ENCODE measurements around the gene TRAIP.
"Not testable (repeated sequence)": the region's sequence is repeated elsewhere in the genome, so short reads cannot be mapped to it uniquely, and the experiment has no call there.

Gene TRAIP, protein sequence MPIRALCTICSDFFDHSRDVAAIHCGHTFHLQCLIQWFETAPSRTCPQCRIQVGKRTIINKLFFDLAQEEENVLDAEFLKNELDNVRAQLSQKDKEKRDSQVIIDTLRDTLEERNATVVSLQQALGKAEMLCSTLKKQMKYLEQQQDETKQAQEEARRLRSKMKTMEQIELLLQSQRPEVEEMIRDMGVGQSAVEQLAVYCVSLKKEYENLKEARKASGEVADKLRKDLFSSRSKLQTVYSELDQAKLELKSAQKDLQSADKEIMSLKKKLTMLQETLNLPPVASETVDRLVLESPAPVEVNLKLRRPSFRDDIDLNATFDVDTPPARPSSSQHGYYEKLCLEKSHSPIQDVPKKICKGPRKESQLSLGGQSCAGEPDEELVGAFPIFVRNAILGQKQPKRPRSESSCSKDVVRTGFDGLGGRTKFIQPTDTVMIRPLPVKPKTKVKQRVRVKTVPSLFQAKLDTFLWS

DNA sequence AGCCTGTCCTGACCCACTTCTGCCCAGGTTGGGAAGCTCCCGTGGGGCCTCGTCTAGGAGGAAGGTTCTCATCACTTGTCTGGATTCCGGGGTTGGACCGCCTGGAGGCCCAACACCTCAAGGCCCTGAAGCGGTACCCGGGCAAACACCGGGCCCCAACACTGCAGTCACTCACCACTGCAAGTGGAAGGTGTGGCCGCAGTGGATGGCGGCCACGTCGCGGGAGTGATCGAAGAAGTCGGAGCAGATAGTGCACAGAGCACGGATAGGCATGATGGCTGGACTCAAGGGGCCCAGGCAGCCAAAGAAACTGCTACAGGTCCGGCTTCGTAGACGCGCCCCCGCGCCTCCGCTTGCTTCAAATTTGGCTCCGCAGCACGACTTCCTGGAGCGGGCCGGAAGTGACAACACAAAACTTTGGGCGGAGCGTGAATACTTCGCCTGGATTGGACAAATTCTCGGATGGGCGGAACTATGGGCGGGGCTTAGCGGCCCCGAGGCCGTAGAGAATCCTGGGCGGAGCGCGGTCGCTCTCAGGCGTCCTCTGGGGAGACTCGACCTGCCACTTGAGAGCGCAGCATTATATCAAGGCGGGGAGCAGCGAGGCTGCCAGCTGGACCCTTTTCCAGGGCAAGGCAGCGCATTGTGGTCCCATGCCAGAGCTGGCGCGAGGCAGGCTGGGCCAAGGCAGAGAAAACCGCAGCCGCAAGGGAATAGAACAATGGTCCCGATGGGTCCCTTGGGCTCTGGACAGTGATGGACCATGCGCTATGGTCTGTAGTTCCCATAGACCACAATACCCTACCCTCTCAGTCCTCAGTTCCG, at the start of gene TRAIP:
Gene TRAIP, minus strand, starts transcription at position 384 of the 825 bp plus-strand sequence. Its CDS starts 111 bp downstream, at position 273.
- DNase-seq (ENCODE audit: low spot score), result peak; percentile 100

DNA sequence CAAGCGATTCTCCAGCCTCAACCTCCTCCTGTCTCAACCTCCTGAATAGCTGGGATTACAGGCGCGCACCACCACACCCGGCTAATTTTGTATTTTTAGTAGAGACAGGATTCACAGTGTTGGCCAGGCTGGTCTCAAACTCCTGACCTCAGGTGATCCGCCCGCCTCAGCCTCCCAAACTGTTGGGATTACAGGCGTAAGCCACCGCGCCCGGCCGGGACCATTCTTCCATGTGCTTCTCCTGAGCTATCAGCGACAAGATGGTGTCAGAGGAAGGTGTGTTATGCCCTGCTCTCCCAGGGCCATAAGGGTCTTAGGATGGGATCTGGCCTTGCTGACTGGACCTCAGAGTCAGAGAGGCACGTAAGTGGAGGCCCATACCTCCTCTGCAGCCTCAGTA, 48.1 kb upstream of the TRAIP start:
- not testable (repeated sequence) for DNase-seq (ENCODE audit: low spot score)

DNA sequence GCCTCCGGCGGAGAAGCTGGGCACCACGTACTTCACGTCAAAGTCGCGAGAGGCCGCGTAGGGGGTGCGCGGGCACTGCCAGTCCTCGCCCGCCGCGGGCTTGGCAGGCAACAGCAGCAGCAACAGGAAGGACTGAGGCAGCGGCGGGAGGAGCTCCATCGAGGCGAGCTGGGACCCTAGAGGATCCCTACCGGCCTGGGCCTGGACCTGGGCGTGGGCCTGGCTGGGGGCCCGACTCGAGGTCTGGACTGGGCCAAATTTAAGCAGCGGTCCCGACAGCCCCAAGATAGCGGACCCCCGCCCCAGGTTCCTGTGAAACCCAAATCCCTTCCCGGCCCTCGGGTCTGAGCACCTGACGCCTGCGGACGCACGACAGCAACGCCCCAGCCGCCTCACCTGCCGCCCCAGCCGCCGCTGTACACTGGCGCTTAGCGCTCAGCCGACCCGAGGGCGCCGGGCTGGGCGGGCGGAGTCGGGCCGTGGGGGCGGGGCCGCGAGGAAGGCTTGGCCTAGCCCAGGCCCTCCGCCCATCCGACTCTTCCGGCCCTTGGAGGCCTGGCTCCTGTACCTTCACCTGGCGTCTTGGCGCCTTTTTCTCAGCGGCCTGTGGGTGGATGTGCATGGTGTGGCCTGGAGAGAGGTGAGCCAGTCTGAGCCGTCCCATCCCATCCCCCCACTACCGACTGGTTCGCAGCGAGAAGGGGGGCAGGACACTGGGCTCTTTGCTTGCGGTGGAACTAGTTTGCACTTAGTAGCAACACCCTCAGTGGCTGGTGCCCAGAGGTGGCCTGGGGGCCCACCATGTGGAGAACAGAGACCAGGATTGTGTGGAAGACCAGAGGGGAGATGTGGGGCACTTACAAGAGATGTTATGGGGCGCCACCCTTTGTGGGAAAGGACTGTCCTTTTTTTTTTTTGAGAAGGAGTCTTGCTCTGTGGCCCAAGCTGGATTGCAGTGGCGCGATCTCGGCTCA, 47.4 kb upstream of the TRAIP start, which contains the start of gene MST1R:
Gene MST1R, minus strand, starts transcription at position 423 of the 974 bp plus-strand sequence. Its CDS starts 264 bp downstream, at position 159.
- peak; percentile 84 for DNase-seq (ENCODE audit: low spot score)

DNA sequence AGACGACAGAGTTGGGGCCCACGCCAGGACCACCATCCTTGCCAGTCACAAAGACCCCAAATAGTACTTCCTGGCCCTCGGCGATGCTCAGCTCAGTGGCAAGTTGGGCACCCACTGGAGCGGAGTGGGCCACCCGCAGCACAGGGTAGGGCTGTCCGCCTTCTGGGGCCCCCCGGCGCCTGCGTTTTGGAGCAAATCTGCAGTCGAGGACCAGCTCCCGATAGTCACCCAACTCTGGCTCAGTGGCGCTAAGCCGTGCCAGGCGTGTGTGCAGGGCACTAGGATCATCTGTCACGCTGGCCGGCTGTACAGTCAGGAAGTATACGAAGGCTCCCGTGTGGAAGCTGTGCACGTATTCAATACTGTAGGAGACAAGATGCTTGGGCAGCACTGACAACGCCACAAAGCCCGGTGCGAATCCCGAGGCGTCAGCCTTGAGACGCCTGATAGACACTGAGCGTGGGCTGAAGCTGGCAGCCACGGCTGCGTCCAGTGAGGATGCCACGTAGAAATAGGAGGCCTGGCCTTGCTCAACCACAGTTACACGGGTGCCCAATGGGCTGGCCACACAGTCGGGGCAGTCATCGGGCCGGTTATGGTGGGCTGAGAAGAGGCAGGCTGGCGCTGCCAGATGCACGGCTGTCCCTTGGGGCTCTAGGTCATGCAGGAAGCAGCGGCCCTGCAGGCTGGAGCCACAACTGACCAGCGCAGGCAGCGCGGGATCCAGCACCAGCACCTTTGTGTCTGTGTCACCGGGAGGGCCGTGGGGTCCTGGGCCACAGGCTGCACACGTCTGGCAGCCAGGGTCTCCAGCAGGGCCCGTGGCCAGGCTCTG, 46.4 kb upstream of the TRAIP start:
- DNase-seq (ENCODE audit: low spot score), result no peak

DNA sequence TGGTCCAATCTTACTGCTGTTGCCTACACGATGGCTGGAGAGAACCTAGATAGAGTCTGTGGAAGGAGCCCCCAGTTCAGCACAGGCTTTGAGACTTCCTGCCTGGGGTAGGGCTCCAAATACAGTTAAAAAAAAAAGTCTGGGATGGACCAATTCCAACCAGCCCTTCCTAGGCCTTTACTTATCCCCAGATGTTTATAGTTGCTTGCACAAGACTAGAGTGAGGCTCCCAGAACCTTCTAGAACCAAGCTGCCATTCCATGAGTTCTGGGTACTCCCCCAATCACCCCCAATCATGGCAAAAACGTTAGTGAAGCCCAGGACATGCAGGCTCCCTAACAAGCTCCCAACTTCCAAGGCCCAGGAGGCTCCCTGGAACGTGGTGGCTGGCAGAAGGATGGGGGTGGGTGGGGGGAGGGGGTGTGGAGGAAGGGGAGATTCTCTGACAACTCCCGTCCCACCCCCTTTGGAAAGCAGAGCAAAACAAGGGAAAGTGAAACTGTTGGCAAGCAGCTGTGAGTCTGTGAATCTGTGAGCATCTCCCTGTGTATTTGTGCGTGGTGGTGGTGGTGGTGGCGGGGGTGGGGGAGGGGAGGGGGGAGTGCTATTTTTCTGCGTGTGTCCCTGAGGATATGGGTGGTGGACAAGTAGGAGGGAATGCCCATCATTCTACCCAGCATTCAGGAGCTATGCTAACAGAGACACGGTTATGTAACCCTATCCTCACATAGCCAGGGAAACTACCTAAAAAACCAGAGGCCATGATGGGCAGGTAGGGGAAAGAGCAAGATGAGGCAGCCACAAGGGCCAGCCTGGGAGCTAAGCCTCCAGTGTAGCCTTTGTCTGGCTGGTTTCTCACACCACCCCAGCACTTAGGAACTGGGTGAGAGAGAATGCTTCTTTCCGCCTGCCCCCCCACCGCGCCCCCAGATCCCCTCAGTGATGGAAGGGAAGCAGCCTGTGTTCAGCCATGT, 45.3 kb upstream of the TRAIP start:
- no peak for DNase-seq (ENCODE audit: low spot score)

DNA sequence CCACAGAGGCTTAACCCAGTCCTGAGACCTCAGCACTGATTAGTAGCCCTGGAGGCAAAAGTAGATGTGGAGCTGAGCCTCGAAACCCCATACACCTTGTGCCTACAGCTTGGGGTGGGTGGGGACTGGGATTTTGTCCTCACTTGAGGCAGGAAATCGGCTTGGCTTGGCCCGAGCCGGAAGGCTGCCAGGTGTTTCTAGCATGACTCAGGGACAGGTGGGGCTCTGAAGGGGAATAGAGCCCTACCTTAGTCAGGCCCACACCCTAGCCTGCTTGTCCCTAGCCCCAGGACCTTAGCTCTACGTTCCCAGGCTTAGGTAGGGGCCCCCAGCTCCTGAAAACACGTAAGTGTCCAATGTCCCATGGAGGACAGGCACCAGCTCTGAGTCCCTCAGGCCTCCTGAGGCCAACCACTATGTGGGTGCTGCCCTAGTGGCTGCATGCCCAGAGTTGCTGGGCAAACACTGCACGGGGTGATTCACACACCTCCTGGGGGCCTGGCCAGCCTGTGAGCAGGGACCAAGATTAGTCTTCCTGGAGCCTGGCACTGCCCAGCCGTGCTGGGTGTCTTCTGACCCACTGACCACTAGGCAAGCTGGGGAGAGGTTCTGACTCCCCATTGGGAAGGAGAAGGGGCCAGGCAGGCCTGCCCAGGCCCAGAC, 44.3 kb upstream of the TRAIP start:
- peak; percentile 68 for DNase-seq (ENCODE audit: low spot score)

DNA sequence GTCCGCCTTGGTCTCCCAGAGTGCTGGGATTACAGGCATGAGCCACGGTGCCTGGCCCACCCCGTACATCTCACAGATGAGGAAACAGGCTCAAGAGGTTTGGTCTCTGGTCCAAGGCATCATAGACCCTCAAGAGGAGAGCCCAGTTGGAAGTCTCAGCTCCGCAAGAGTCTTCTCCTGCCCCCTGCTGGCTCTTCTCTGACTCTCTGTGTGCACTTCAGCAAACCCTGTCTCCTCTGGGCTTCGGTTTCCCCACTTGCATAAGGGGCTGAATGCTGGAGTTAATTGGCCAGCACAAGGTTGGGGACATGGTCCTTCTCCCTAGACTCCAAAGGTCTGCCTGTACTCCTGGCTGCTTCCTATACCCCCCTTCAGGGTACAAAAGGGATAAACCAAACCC, 43.5 kb upstream of the TRAIP start:
- DNase-seq (ENCODE audit: low spot score), result no peak

DNA sequence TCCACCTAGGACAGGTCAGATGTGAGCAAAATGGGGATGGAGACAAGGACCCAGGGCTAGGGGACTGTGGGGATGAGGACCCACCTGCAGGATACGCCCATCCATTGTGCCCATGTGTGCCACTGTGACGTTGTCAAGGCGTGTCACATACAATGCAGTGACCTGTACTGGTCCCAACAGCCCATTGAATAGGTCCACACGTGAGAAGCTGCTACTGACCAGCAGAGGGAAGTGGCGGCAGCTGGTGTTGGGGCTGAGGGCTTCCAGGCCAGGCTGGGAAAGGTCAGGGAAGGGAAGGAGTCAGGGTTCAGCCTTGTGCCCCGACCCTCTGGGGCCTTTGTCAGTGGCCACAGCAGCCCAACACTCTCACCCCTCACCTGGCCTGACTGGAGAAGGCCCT, 42.6 kb upstream of the TRAIP start:
- DNase-seq (ENCODE audit: low spot score), result no peak

DNA sequence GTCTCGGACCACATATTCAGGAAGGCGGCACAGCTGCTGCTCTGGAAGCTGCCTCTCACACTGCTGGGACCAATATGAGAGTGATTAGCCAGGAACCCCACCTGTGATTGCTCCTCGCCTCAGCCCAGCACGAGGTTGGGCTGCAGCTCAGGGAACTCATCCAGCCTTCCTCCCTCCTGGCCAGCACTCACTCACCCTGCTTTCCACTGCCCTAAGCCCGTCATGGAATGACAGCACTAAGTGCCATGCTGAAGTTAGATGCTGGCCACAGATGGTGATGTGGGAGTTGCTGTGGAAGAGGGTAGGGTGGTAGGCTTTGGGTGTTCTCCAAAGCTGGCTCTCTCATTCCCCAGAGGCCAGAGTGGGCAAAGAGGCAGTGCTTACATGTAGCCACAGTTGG, 40.0 kb upstream of the TRAIP start:
- no peak for DNase-seq (ENCODE audit: low spot score)

DNA sequence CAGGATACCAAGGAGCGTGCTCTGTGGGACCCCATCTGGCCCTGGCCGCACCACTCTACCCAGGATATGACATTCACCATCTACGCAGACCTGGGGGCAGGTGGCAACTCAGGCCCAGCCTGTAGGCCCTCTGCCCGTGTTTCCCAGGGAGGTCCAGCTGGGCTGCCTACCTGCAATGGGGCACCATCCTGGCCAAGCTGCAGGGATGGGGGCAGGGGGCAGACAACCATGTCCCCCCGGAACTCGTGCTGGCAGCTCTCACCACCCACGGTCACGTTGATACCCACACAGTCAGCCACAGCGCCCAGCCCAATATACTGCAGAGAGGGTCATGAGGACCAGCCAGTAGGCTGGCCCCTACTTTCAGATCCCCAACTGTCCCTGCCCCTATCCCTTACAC, 39.4 kb upstream of the TRAIP start:
- DNase-seq (ENCODE audit: low spot score), result no peak

DNA sequence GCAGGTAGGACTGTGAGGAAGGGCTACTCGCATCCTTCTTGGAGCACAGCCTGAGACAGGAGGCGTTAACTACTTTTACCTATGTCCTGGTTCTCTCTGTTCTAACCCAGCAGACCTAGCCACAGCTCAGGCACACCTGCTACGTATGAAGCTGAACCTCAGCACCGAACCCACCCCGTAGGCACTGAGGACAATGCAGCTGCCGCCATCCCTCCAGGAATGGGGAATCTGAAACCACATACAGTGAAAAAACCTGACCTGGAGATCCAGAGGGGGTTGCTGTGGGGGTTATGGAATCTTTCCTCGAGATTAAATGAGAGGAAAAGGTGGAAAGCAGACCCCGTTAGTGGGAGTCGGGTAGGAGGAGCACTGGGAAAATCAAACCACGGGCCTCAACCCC, 32.9 kb upstream of the TRAIP start:
- no peak for DNase-seq (ENCODE audit: low spot score)

DNA sequence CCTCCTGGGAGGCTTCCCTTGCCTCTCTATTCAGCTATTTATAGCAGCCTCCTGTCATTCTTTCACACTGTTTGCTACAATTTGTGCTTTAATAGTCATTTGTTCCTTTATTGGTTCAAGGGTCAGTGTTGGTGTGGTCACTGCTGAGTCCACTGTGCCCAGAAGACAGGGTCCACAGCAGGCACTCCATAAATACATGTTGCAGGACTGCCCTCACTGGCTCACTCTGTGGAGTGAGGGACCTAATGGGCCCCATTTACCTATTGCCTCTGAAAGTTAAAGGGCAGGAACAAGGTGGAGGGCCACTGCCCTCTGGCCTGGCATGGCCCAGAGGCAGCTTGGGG, 30.5 kb upstream of the TRAIP start:
- DNase-seq (ENCODE audit: low spot score), result no peak

DNA sequence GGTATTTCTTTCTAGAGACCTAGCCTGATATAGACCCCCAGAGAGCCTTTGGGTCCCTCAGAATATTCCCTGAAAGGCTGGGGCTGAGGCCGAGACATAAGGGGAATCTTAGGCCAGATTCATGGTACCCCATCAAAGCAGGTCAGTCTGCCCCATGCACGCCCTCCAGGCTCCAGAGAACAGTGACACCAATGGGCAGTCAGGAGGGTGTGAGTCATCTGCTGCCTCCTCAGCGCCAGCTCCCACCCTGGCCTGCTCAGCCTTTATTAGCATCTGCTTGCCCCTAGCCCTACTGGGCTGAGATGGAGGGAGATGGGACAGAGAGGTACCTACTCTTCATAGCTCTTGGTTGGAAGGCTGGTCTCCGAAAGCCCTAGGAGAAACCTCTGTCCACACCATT, 27.6 kb upstream of the TRAIP start:
- peak; percentile 60 for DNase-seq (ENCODE audit: low spot score)

DNA sequence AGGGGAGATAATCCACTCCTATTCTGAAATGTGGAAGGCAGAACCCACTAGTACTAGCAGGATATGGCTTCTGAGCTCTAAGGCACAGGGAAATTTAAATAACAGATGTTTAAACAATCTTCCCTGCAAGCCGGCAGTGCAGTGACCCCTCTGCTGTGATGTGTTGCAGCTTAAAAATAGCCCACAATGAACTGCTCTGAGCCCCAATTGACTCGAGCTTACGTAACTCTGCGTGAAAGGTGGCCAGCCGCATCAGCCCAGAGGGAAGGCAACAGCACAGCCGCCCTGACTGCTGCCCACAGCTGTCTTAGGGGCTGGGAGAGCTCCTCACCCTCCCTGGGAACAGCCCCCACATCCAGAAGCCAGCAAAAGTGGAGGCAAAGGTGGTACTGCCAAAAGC, 25.8 kb upstream of the TRAIP start:
- DNase-seq (ENCODE audit: low spot score), result no peak

DNA sequence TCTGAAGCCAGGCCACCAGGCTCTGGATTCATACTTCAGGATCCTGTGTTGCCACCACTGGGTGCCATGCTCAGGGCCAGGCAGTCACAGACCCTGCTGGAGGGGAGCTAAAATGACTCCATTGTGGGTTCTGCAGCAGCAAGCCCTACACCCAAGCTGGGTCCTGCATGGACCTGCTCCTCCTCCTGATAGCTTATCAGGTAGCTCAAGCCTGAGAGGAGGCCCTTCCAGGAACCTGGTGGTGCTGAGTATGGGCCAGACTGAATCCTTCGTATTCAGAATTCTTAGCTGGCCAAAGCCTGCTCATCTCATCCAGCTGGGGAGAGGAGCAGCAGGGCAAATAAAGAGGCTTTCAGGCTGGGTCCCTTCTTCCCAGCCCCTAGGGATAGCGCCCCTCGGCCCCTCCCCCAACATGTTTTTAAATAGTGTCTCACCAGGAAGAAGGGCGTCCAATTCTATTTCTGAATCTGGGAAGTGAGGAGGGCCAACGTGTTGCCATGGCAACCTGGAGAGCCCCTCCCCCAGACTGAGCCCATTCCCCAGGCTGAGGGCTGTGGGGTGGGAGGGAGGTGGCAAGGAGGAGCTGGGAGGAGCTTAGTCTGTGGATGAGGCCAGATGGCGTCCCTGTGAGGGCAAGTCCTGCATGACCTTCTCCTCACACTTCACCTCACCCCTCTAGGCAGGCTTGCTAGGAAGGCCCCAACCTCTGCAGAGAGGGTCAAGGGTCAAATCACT, 24.4 kb upstream of the TRAIP start:
- no peak for DNase-seq (ENCODE audit: low spot score)

DNA sequence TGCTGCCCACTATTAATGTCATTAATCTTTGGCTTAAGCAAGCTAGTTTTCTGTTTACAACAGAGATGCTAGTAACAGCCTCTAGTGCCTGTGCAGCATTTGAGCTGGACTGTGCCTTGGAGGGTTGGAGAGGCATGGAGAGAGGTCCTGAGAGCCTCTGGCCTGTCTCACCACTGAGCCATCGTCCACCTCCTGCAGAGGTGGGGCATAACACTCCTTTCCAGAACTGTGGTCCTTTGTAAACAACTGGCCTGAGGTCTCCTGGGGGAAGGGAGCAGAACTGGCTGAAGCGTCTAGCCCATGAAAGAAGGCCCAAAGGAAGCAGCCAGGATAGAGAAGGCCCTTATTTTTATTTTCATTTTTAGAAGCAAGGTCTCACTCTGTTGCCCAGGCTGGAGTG, 23.4 kb upstream of the TRAIP start:
- no peak for DNase-seq (ENCODE audit: low spot score)

DNA sequence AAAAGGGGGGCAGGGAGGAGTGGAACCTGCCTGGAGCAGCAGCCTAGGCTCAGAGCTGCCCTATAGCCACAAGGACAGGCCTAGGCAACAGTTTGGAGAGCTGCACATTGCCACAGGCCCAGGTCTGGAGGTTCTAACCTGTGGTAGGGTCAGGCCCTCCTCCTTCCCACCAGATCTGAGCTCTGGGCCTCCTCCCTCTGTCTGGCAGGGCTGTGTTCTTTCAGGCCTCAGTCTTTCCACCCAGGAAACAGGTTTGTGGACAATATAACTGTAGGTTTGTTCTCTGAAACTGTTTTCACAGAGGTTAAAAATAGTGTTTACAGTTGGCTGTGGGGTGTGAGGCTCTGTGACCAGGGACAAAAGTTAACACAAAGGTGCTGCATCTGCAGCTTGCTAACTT, 22.3 kb upstream of the TRAIP start:
- no peak for DNase-seq (ENCODE audit: low spot score)

DNA sequence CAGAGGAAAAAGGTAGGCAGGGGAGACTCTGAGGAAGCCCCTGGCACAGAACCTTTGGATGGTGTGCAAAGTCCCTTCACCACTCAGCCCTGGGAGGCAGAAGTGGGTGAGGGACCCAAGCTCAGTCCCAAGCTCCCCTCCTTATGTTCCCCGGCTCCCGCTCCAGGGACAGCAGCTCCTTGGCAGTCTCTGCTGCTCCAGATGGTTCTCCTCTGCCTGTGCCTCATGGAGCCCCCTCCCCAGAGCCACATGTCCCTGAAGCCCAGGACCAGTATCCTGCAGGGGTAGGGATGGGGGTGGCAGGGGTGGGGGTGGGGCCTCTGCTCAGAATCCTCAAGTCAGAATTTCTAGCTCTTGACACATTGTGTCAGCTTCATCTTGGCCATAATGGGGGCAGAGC, 21.4 kb upstream of the TRAIP start:
- no peak for DNase-seq (ENCODE audit: low spot score)

DNA sequence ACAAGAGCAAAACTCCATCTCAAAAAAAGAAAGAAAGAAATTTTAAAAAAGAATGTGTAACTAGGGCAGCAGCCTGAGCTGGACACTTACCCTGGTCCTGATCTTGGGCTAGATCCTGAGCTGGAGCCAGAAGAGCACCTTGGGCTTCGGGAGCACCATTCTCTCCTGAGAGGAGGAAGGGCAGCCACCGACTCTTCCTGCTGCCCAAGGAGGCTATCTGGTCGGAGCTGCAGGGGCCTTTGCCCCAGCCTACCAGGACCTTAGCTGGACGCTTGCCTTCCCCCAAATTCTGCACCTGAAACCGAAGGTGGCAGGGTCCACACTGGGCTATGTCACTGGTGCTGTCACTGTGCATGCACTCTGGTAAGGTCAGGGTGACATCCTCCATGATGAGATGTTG, 20.2 kb upstream of the TRAIP start:
- no peak for DNase-seq (ENCODE audit: low spot score)

Measured in AG20443 (cell line).